Tongue (tissue), 2 donors: ENCODE measurements around the gene OAF. TPM values are rescaled to one million over a fixed set of nuclear protein-coding genes. Genes with fewer than 3 reads are reported as not detected.

Source experiments
- DNase-seq: peaks from one replicate; pipeline ENCODE4 v3.0.0-alpha.2; 2015
- total RNA-seq: library from RNA; depleted of rRNA; stranded (reverse); fragments of >200 nt; gene quantifications from one replicate; pipeline ENCODE4 v1.2.3, GENCODE V29; 2014

The OAF gene
- total RNA-seq, 1 donor from 2014 or later, result 43.3 TPM

GRCh38 chr11:120183701-120184141, 27.1 kb upstream of the OAF start:
- no peak for DNase-seq

GRCh38 chr11:120184371-120184945, 26.4 kb upstream of the OAF start:
- no peak for DNase-seq

- DNase-seq, result peak; percentile 79
Observed at GRCh38 chr11:120184946-120185705, 25.7 kb upstream of the OAF start.

- DNase-seq, result peak; percentile 96
Observed at GRCh38 chr11:120185706-120186455, 25.0 kb upstream of the OAF start.

- DNase-seq, result no peak
Observed at GRCh38 chr11:120186456-120186773, 24.4 kb upstream of the OAF start.

- DNase-seq, result peak; percentile 92
Observed at GRCh38 chr11:120186774-120187591, 23.8 kb upstream of the OAF start.

GRCh38 chr11:120188371-120188770, 22.5 kb upstream of the OAF start:
- DNase-seq, result no peak

- no peak for DNase-seq
Observed at GRCh38 chr11:120188811-120189455, 21.9 kb upstream of the OAF start.

- no peak for DNase-seq
Observed at GRCh38 chr11:120191058-120191457, 19.8 kb upstream of the OAF start.

GRCh38 chr11:120192831-120193625, 17.8 kb upstream of the OAF start:
- no peak for DNase-seq

- DNase-seq, result no peak
Observed at GRCh38 chr11:120194166-120194565, 16.7 kb upstream of the OAF start.

GRCh38 chr11:120195601-120196320, 15.1 kb upstream of the OAF start:
- no peak for DNase-seq

- DNase-seq, result no peak
Observed at GRCh38 chr11:120196826-120197225, 14.0 kb upstream of the OAF start.

GRCh38 chr11:120197251-120197891, 13.5 kb upstream of the OAF start:
- DNase-seq, result peak; percentile 89

- no peak for DNase-seq
Observed at GRCh38 chr11:120197977-120198376, 12.9 kb upstream of the OAF start.

GRCh38 chr11:120198403-120198786, 12.4 kb upstream of the OAF start:
- DNase-seq, result no peak

GRCh38 chr11:120198787-120199469, 11.9 kb upstream of the OAF start:
- DNase-seq, result no peak

GRCh38 chr11:120199613-120200012, 11.2 kb upstream of the OAF start:
- no peak for DNase-seq

GRCh38 chr11:120200677-120201076, 10.2 kb upstream of the OAF start:
- no peak for DNase-seq
